AG04450 (cell line): Measurements from ENCODE around the gene CHRNB1. TPM values are rescaled to one million over a fixed set of nuclear protein-coding genes. Genes with fewer than 3 reads are reported as not detected.

ENCODE experiments used
- CTCF ChIA-PET: fragments of 300-600, 350-600 bp; formaldehyde crosslinking; extraction: SDS; loops from one replicate; lab custom pipeline; 2022; ENCODE audit warnings: antibody characterized with exemption, inconsistent platforms; lab: Charles Lee
- POLR2A ChIA-PET: fragments of 350-600 bp; formaldehyde crosslinking; extraction: SDS; loops from one replicate; lab custom pipeline; 2021; ENCODE audit warnings: antibody characterized with exemption, inconsistent platforms; lab: Yijun Ruan, JAX
- DNase-seq: peaks from one replicate; pipeline ENCODE4 v3.0.0-alpha.2; 2011; ENCODE audit warnings: low read depth, low spot score
- H3K27ac ChIP-seq: one replicate; pipeline ENCODE4 v1.5.1; 2012; ENCODE audit warnings: low read depth, low read length, control low read depth
- H3K27me3 ChIP-seq: one replicate; pipeline ENCODE4 v1.6.0; 2012; ENCODE audit warnings: low read length; ENCODE audit not compliant: control insufficient read depth, insufficient read depth
- H3K4me3 ChIP-seq: 2 replicates; pipeline ENCODE4 v1.5.1; 2011; ENCODE audit warnings: mild to moderate bottlenecking, low read depth, low read length, control low read depth
- H3K9me3 ChIP-seq: 2 replicates; pipeline ENCODE4 v1.5.1; 2012; ENCODE audit warnings: low read length; ENCODE audit not compliant: control insufficient read depth, insufficient read depth
- polyA plus RNA-seq: library from polyadenylated mRNA; depleted of rRNA; stranded (reverse); fragments of >200 nt; gene quantifications from 2 replicates; pipeline ENCODE4 v1.2.3, GENCODE V29; 2011
- TF ChIP-seq, protein P1 (sequence below): IDR thresholded peaks from 2 replicates; pipeline ENCODE4 v1.5.1; 2011; ENCODE audit warnings: low read depth, low read length, control low read depth, inconsistent platforms

The CHRNB1 gene
- polyA plus RNA-seq, 1 experiment = 6.3 TPM

GRCh38 chr17:7414837-7415236, 30.0 kb upstream of the CHRNB1 start:
- no peaks in the 10 kb centered on the region; the same call in 1 of the 2 replicates for H3K9me3 ChIP-seq
- POLR2A ChIA-PET = no interaction called here
- H3K27ac ChIP-seq = no peak overlapping the region
- DNase-seq = no peak
- CTCF ChIA-PET = interaction anchor here (0.8 kb wide), 1 partner anchor 7 kb away, joined by 3 read pairs; no protein-coding TSS in a partner anchor
- no peak overlapping the region for H3K4me3 ChIP-seq
- TF ChIP-seq, protein P1, sequence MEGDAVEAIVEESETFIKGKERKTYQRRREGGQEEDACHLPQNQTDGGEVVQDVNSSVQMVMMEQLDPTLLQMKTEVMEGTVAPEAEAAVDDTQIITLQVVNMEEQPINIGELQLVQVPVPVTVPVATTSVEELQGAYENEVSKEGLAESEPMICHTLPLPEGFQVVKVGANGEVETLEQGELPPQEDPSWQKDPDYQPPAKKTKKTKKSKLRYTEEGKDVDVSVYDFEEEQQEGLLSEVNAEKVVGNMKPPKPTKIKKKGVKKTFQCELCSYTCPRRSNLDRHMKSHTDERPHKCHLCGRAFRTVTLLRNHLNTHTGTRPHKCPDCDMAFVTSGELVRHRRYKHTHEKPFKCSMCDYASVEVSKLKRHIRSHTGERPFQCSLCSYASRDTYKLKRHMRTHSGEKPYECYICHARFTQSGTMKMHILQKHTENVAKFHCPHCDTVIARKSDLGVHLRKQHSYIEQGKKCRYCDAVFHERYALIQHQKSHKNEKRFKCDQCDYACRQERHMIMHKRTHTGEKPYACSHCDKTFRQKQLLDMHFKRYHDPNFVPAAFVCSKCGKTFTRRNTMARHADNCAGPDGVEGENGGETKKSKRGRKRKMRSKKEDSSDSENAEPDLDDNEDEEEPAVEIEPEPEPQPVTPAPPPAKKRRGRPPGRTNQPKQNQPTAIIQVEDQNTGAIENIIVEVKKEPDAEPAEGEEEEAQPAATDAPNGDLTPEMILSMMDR = no peak
- no peaks in the 10 kb centered on the region for H3K27me3 ChIP-seq

GRCh38 chr17:7415784-7416183, 29.1 kb upstream of the CHRNB1 start:
- POLR2A ChIA-PET = no interaction called here
- CTCF ChIA-PET = no interaction called here
- Histone ChIP-seq H3K27ac (no peak overlapping the region), H3K4me3 (no peak overlapping the region), H3K27me3 (no peaks in the 10 kb centered on the region), H3K9me3 (peaks cover 9% of the 10 kb centered on the region; the same call in 1 of the 2 replicates)
- no peak for DNase-seq
- TF ChIP-seq, protein P1 = no peak

GRCh38 chr17:7416323-7416722, 28.5 kb upstream of the CHRNB1 start:
- no peak for DNase-seq
- H3K4me3 ChIP-seq = no peak overlapping the region
- ChIA-PET CTCF (no interaction called here), POLR2A (no interaction called here)
- no peaks in the 10 kb centered on the region for H3K27me3 ChIP-seq
- peaks cover 14% of the 10 kb centered on the region; the same call in 1 of the 2 replicates for H3K9me3 ChIP-seq
- no peak overlapping the region for H3K27ac ChIP-seq
- TF ChIP-seq, protein P1 = no peak

- POLR2A ChIA-PET = no interaction called here
- peaks cover 15% of the 10 kb centered on the region; the same call in 1 of the 2 replicates for H3K9me3 ChIP-seq
- TF ChIP-seq, protein P1 = no peak
- no peak for DNase-seq
- H3K27ac ChIP-seq = no peak overlapping the region
- H3K27me3 ChIP-seq = no peaks in the 10 kb centered on the region
- CTCF ChIA-PET = no interaction called here
- no peak overlapping the region for H3K4me3 ChIP-seq
Observed at GRCh38 chr17:7417056-7417655, 27.7 kb upstream of the CHRNB1 start.

GRCh38 chr17:7418472-7419152, 26.2 kb upstream of the CHRNB1 start:
- POLR2A ChIA-PET = interaction anchor here (0.7 kb wide), 1 partner anchor 15 kb away, joined by 4 read pairs; the partner anchor contains the start of gene TMEM256
- peaks cover 15% of the 10 kb centered on the region; the same call in 1 of the 2 replicates for H3K9me3 ChIP-seq
- TF ChIP-seq, protein P1 = no peak
- H3K27me3 ChIP-seq = no peaks in the 10 kb centered on the region
- no peak overlapping the region for H3K27ac ChIP-seq
- no peak for DNase-seq
- CTCF ChIA-PET = interaction anchor here (0.6 kb wide), 1 partner anchor 299 kb away, joined by 4 read pairs; no protein-coding TSS in a partner anchor
- no peak overlapping the region for H3K4me3 ChIP-seq
